IMR-90 (cell line): ENCODE results near the gene SNX30. TPM values are rescaled to one million over a fixed set of nuclear protein-coding genes. Genes with fewer than 3 reads are reported as not detected.

Source experiments
- ATAC-seq: fragments of 200-7000 bp; cut with Tn5 transposase; 2 replicates; pipeline ENCODE4 v1.9.1; 2020; ENCODE audit warnings: low read depth, mild to moderate bottlenecking, moderate library complexity
- BruUV-seq: library from RNA; stranded (reverse); fragments of 400-500 nt; replicated peaks from 2 replicates; lab custom pipeline; 2021; lab: Mats Ljungman, UMichigan
- CTCF ChIA-PET: fragments of 300-600 bp; formaldehyde crosslinking; extraction: SDS; loops from one replicate; lab custom pipeline; 2021; ENCODE audit warnings: antibody characterized with exemption; lab: Yijun Ruan, JAX
- POLR2A ChIA-PET: fragments of 300-600 bp; sonication (Branson Sonifier 250); formaldehyde crosslinking; loops from one replicate; lab custom pipeline; 2022; ENCODE audit warnings: antibody characterized with exemption; ENCODE audit not compliant: unreplicated experiment; lab: Charles Lee
- DNase-seq: peaks from one replicate; pipeline ENCODE4 v3.0.0; 2013
- H2AFZ ChIP-seq: replicated peaks from 2 replicates; pipeline ENCODE3; 2013; ENCODE audit warnings: low read length, mild to moderate bottlenecking; ENCODE audit not compliant: poor library complexity
- H2AK5ac ChIP-seq: 2 replicates; pipeline ENCODE4 v1.6.1; 2013; ENCODE audit warnings: low read depth, low read length, inconsistent platforms
- H2AK9ac ChIP-seq: replicated peaks from 2 replicates; pipeline ENCODE3; 2013; ENCODE audit warnings: mild to moderate bottlenecking, low read depth, low read length, moderate library complexity; ENCODE audit not compliant: poor library complexity
- H2BK120ac ChIP-seq: 2 replicates; pipeline ENCODE4 v1.6.1; 2013; ENCODE audit warnings: low read depth, low read length, inconsistent platforms
- H2BK15ac ChIP-seq: 3 replicates; pipeline ENCODE4 v1.6.1; 2013; ENCODE audit warnings: low read depth, low read length, inconsistent platforms
- H2BK20ac ChIP-seq: 2 replicates; pipeline ENCODE4 v1.6.1; 2013; ENCODE audit warnings: low read depth, mild to moderate bottlenecking, inconsistent platforms, low read length, moderate library complexity
- H2BK5ac ChIP-seq: 2 replicates; pipeline ENCODE4 v1.6.1; 2013; ENCODE audit warnings: mild to moderate bottlenecking, low read depth, low read length, inconsistent platforms; ENCODE audit not compliant: poor library complexity, severe bottlenecking
- H3K14ac ChIP-seq: replicated peaks from 2 replicates; pipeline ENCODE4 v1.6.1; 2013; ENCODE audit warnings: low read depth, low read length, inconsistent platforms
- H3K18ac ChIP-seq: 2 replicates; pipeline ENCODE4 v1.6.1; 2013; ENCODE audit warnings: low read depth, low read length, control low read depth
- H3K23ac ChIP-seq: 2 replicates; pipeline ENCODE4 v1.6.1; 2013; ENCODE audit warnings: low read depth, low read length, inconsistent platforms
- H3K27ac ChIP-seq: 2 replicates; pipeline ENCODE4 v1.5.1; 2013; ENCODE audit warnings: mild to moderate bottlenecking, control low read depth, low read length; ENCODE audit not compliant: insufficient read depth
- H3K27me3 ChIP-seq: 2 replicates; pipeline ENCODE4 v1.6.1; 2013; ENCODE audit warnings: low read length; ENCODE audit not compliant: control insufficient read depth, insufficient read depth
- H3K36me3 ChIP-seq: 2 replicates; pipeline ENCODE4 v1.6.1; 2013; ENCODE audit warnings: low read length, mixed read lengths; ENCODE audit not compliant: control insufficient read depth, insufficient read depth
- H3K4ac ChIP-seq: 2 replicates; pipeline ENCODE4 v1.6.1; 2013; ENCODE audit warnings: low read depth, low read length, inconsistent platforms
- H3K4me1 ChIP-seq: 2 replicates; pipeline ENCODE4 v1.6.1; 2013; ENCODE audit warnings: low read length, mixed read lengths; ENCODE audit not compliant: control insufficient read depth, insufficient read depth
- H3K4me2 ChIP-seq: 2 replicates; pipeline ENCODE4 v1.6.1; 2013; ENCODE audit warnings: low read depth, mild to moderate bottlenecking, control low read depth, low read length, moderate library complexity
- H3K4me3 ChIP-seq: 2 replicates; pipeline ENCODE4 v1.5.1; 2013; ENCODE audit warnings: low read depth, mild to moderate bottlenecking, control low read depth, low read length, moderate library complexity; ENCODE audit not compliant: insufficient read depth
- H3K56ac ChIP-seq: 2 replicates; pipeline ENCODE4 v1.6.1; 2013; ENCODE audit warnings: low read length, inconsistent platforms; ENCODE audit not compliant: insufficient read depth; ENCODE audit errors: extremely low read depth
- H3K79me1 ChIP-seq, 2 experiments: 2 replicates each; pipeline ENCODE4 v1.6.1; 2013; ENCODE audit warnings: low read length in 2 of 2, inconsistent platforms in 1 of 2, low read depth in 1 of 2
- H3K9ac ChIP-seq: 2 replicates; pipeline ENCODE4 v1.6.1; 2013; ENCODE audit warnings: low read depth, low read length, control low read depth
- H3K9me1 ChIP-seq: 2 replicates; pipeline ENCODE4 v1.6.1; 2013; ENCODE audit warnings: low read length, inconsistent platforms; ENCODE audit not compliant: insufficient read depth
- H3K9me3 ChIP-seq: 2 replicates; pipeline ENCODE4 v1.6.1; 2013; ENCODE audit warnings: low read length; ENCODE audit not compliant: control insufficient read depth, insufficient read depth
- H4K20me1 ChIP-seq: 2 replicates; pipeline ENCODE4 v1.6.1; 2013; ENCODE audit warnings: low read length, inconsistent platforms; ENCODE audit not compliant: insufficient read depth
- H4K5ac ChIP-seq: 2 replicates; pipeline ENCODE4 v1.6.1; 2013; ENCODE audit warnings: mild to moderate bottlenecking, low read depth, low read length, control low read depth
- H4K8ac ChIP-seq, 2 experiments: 2 replicates each; pipeline ENCODE4 v1.6.1; 2013; ENCODE audit warnings: low read depth in 2 of 2, low read length in 2 of 2, control low read depth in 1 of 2, inconsistent platforms in 1 of 2
- H4K91ac ChIP-seq: 2 replicates; pipeline ENCODE4 v1.6.1; 2013; ENCODE audit warnings: low read depth, low read length, inconsistent platforms; ENCODE audit not compliant: insufficient read depth
- BHLHE40 ChIP-seq: fragments of 150-350 bp; IDR thresholded peaks from 2 replicates; pipeline ENCODE4 v1.6.1; 2016; ENCODE audit warnings: mild to moderate bottlenecking, low read depth, low read length
- CEBPB ChIP-seq: IDR thresholded peaks from 2 replicates; pipeline ENCODE4 v1.6.1; 2012; ENCODE audit warnings: low read depth, low read length, improper control_type of control experiment
- CHD1 ChIP-seq: IDR thresholded peaks from 2 replicates; pipeline ENCODE4 v1.6.1; 2012; ENCODE audit warnings: low read depth, low read length, improper control_type of control experiment
- CTCF ChIP-seq: conservative IDR thresholded peaks from 2 replicates; pipeline ENCODE4 v1.5.1; 2012; ENCODE audit warnings: mild to moderate bottlenecking, low read depth, low read length, improper control_type of control experiment
- ELK1 ChIP-seq: fragments of 150-350 bp; IDR thresholded peaks from 2 replicates; pipeline ENCODE4 v1.6.1; 2016; ENCODE audit warnings: low read depth, mild to moderate bottlenecking, low read length, moderate library complexity, borderline replicate concordance
- FOS ChIP-seq: fragments of 150-350 bp; IDR thresholded peaks from 2 replicates; pipeline ENCODE4 v1.6.1; 2016; ENCODE audit warnings: low read depth, low read length
- MAFK ChIP-seq: IDR thresholded peaks from 2 replicates; pipeline ENCODE4 v1.6.1; 2012; ENCODE audit warnings: low read depth, low read length, improper control_type of control experiment
- MAZ ChIP-seq: IDR thresholded peaks from 2 replicates; pipeline ENCODE4 v1.6.1; 2012; ENCODE audit warnings: low read depth, mild to moderate bottlenecking, low read length, improper control_type of control experiment, moderate library complexity, borderline replicate concordance
- MXI1 ChIP-seq: IDR thresholded peaks from 2 replicates; pipeline ENCODE4 v1.6.1; 2012; ENCODE audit warnings: low read depth, mild to moderate bottlenecking, low read length, moderate library complexity, borderline replicate concordance
- NFE2L2 ChIP-seq: fragments of 150-350 bp; IDR thresholded peaks from 2 replicates; pipeline ENCODE4 v1.6.1; 2016; ENCODE audit warnings: low read depth, mild to moderate bottlenecking, low read length
- POLR2A ChIP-seq: IDR thresholded peaks from 2 replicates; pipeline ENCODE4 v1.6.1; 2012; ENCODE audit warnings: mild to moderate bottlenecking, low read depth, low read length
- RAD21 ChIP-seq: IDR thresholded peaks from 2 replicates; pipeline ENCODE4 v1.6.1; 2012; ENCODE audit warnings: low read length, improper control_type of control experiment
- RCOR1 ChIP-seq: IDR thresholded peaks from 2 replicates; pipeline ENCODE4 v1.6.1; 2012; ENCODE audit warnings: mild to moderate bottlenecking, low read length, improper control_type of control experiment; ENCODE audit not compliant: insufficient replicate concordance
- RFX5 ChIP-seq: IDR thresholded peaks from 2 replicates; pipeline ENCODE4 v1.8.0; 2012; ENCODE audit warnings: low read depth, mild to moderate bottlenecking, low read length, moderate library complexity
- SMC3 ChIP-seq: fragments of 150-350 bp; IDR thresholded peaks from 2 replicates; pipeline ENCODE4 v1.6.1; 2016; ENCODE audit warnings: low read depth, mild to moderate bottlenecking, antibody characterized with exemption, low read length, moderate library complexity
- USF2 ChIP-seq: fragments of 150-350 bp; IDR thresholded peaks from 2 replicates; pipeline ENCODE4 v1.6.1; 2017; ENCODE audit warnings: mild to moderate bottlenecking, antibody characterized with exemption, low read length, low read depth
- WGBS, 2 experiments: methylation state at CpG; one replicate each; pipeline versions ENCODE4 v1.1.5 to v1.1.7; 2013; ENCODE audit warnings: missing lambda C conversion rate in 2 of 2; ENCODE audit not compliant: insufficient read length in 1 of 2; ENCODE audit errors: extremely low coverage in 2 of 2; 5-methylcytosine and 5-hydroxymethylcytosine counted together
- dilution Hi-C: fragments of 300-500 bp; cut with HindIII; formaldehyde crosslinking; loops from one replicate; pipeline ENCODE4 v1.14.3; 2018; ENCODE audit warnings: low sequenced_read_pairs; ENCODE audit not compliant: unreplicated experiment
- in situ Hi-C: fragments of 300-500 bp; cut with MboI; formaldehyde crosslinking; loops from 3 replicates; pipeline ENCODE4 v1.14.3; 2019; ENCODE audit warnings: low sequenced_read_pairs, inconsistent platforms, mixed read lengths
- intact Hi-C: fragments of 100-400 bp; cut with micrococcal nuclease; formaldehyde crosslinking; loops from 2 replicates; pipeline ENCODE4 v1.10.0; 2022
- polyA plus RNA-seq, 3 experiments: library from polyadenylated mRNA; depleted of rRNA; stranded (reverse); fragments of >200 nt; gene quantifications; 2 replicates each; pipeline ENCODE4 v1.2.3, GENCODE V29; 2012; ENCODE audit warnings: low replicate concordance in 1 of 3
- total RNA-seq: library from RNA; depleted of rRNA; stranded (reverse); fragments of >200 nt; gene quantifications from 2 replicates; pipeline ENCODE4 v1.2.3, GENCODE V29; 2012

Gene SNX30
- total and polyA plus RNA-seq, 2 of the 4 experiments (the other 2 are of a cell fraction) = 8.0 to 18.8 TPM

DNA sequence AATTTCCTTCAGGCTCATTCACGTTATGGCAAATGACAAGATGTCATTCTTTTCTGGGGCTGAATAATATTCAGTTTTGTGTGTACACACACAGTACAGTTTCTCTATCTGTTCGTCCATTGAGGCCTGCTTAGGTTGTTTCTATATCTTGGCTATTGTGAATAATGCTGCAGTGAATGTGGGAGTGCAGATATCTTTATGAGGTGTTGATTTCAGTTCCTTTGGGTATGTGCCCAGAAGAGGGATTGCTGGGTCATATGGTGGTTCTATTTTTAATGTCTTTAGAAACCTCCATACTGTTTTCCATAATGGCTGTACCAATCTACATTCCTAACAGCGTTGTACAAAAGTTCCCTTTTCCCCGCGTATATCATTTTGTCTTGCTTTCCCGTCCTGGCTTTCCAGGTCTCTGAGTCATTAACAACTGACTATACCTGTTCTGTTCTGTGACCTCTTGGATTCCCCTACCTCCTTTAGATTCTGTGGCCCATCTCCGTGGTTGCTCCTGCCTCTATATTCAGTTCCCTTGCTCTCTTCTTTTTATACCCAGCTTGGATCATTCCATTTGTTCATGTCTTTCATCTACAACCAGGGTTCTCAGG lies 6.8 kb downstream of the SNX30 start:
- H2BK120ac ChIP-seq = no peak overlapping the region
- H3K4ac ChIP-seq = no peak overlapping the region
- no peak overlapping the region for H4K8ac ChIP-seq
- H3K23ac ChIP-seq = no peak overlapping the region
- no peak overlapping the region for H4K5ac ChIP-seq
- no peaks in the 10 kb centered on the region for H3K36me3 ChIP-seq
- dilution Hi-C loops (no loop called here), intact Hi-C loops (no loop called here), in situ Hi-C loops (no loop called here)
- no peak for ATAC-seq
- H3K4me3 ChIP-seq = no peak overlapping the region
- ChIA-PET CTCF (no interaction called here), POLR2A (no interaction called here)
- 69% methylated on average over 5 of the region's 7 CpGs; no CpG with 5 or more reads in 1 of the 2 experiments for WGBS, 2 experiments
- H2AK9ac ChIP-seq = no peak overlapping the region
- no peaks in the 10 kb centered on the region for H3K9me3 ChIP-seq
- no peak overlapping the region for H3K14ac ChIP-seq
- peaks cover 38% of the 10 kb centered on the region for H3K9me1 ChIP-seq
- no peak overlapping the region for H3K18ac ChIP-seq
- H2AFZ ChIP-seq = no peak overlapping the region
- DNase-seq = peak; percentile 45
- peaks cover 33 to 82% of the 10 kb centered on the region in 2 experiments for H3K79me1 ChIP-seq
- H2BK15ac ChIP-seq = no peak overlapping the region
- H3K56ac ChIP-seq = no peak overlapping the region
- H3K9ac ChIP-seq = no peak overlapping the region
- no peaks in the 10 kb centered on the region for H3K27me3 ChIP-seq
- TF ChIP-seq USF2 (no peak), CEBPB (no peak), POLR2A (no peak), ELK1 (no peak), CTCF (no peak), MAFK (no peak), CHD1 (no peak), NFE2L2 (no peak), FOS (no peak), RAD21 (no peak), BHLHE40 (no peak), MAZ (no peak), RCOR1 (no peak), RFX5 (no peak), SMC3 (no peak), MXI1 (no peak)
- peaks cover 29% of the 10 kb centered on the region for H3K4me1 ChIP-seq
- no peak overlapping the region for H2BK20ac ChIP-seq
- H3K4me2 ChIP-seq = no peak overlapping the region; the same call in 1 of the 2 replicates
- peaks cover 37% of the 10 kb centered on the region for H4K20me1 ChIP-seq
- H2BK5ac ChIP-seq = no peak overlapping the region
- no peak overlapping the region for H2AK5ac ChIP-seq
- H3K27ac ChIP-seq = no peak overlapping the region
- no TSS peak for BruUV-seq
- H4K91ac ChIP-seq = no peak overlapping the region
